HS-5 (cell line): ENCODE data around the gene RTN4RL1.

Experiments used
- DNase-seq: peaks from one replicate; pipeline ENCODE4 v3.0.0-alpha.2; 2012; ENCODE audit warnings: low read depth

RTN4RL1 gene

DNA sequence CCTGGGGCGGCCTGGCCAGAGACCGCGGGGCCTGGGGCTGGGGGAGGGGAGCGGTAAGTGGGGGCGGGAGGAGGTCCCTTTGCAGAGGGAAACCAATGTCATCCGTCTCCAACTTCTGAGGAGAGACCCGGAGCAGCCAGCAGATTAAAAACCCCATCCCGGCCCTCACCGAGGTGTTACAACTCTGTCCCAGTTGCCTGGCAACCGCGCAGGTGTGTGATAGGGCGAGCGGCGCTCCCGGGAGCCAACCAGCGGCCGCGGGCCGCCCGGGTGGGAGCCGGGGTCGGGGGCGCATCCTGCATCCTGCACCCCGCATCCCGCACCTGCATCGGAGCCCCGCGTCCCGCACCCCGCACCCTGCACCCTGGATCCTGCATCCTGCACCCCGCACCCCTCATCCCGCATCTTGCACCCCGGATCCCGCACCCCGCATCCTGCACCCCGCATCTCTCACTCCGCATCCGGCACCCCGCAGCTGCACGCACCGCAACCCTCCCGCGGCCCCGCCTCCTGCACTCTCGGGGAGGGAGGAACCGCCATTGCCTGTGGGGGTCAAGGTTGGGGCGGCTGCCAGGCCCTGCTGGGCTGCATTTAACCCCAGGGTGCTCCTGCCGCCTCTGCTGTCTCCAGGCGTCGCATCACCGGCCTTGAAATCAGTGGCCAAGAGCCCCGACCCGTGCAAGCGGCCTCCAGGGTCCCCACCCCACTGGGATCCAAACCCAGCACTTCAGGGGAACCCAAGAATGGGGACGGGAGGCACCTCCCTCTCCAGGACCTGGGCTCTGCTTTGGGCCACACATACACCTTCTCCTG lies 47.3 kb downstream of the RTN4RL1 start:
- DNase-seq: no peak

DNA sequence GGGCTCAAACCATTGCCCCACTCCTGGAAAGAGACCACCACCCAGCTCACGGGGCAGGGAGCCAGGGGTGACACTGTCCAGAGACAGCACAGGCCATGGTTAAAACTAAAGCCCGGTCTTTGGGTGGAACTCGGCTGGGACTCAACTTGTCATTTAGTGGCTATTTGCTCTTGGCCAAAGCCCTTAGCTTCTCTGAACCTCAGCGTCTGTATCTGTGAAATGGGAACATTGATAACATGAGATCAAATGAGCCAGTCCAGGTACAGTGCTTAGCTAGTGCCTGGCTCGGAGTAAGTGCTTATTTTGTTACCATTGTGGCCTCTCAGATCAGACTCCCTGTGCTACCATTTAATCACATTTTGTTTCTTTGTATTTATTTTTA lies 48.5 kb downstream of the RTN4RL1 start:
- no peak for DNase-seq

DNA sequence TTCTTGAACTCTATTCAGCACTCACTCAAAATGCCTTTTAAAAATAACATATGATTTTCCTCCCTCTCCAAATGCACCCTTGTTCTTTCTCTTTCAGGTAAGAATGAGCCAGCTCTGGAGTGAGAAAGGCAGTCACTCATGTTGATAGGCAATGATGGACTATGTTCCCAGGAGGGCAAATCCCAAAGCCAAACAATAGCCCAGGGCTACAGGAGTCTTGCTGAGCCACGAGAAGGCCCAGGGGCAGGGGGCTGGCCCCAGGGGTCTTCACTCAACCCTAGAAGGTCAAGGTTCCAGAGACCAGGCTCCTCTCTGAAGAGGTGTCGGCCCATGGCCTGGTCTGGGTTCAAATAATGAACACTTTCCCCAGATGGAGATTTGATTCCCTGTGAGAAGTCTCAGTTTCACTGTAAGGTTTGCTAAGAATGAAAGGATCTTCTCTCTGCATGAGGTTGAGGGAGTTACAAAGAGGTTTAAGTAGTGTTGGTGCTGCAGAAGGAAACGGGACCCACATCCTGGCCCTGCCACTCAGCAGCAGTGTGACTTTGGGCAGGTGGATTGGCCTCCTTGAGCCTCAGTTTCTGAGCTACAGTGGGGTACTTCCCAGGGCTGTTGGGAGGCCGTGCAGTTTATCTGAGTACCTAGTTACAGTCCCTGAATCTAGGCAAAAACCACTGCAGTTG lies 49.0 kb downstream of the RTN4RL1 start:
- DNase-seq: no peak

DNA sequence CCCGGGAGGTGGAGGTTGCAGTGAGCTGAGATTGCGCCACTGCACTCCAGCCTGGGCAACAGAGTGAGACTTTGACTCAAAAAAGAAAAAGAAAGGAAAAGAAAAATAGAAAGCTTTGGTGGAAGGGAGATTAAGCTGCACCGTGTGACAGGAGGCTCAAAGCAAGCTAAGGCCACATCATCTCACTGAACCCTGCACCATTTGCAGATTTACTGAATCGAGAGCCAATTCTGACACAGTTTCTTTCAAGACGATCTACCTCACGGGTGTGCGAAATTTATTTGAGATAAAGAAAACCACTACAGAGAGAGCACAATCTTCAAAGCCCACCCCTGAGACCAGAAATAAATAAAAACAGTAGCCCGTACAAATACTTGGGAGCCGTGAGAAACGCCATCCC lies 49.6 kb downstream of the RTN4RL1 start:
- DNase-seq: no peak

DNA sequence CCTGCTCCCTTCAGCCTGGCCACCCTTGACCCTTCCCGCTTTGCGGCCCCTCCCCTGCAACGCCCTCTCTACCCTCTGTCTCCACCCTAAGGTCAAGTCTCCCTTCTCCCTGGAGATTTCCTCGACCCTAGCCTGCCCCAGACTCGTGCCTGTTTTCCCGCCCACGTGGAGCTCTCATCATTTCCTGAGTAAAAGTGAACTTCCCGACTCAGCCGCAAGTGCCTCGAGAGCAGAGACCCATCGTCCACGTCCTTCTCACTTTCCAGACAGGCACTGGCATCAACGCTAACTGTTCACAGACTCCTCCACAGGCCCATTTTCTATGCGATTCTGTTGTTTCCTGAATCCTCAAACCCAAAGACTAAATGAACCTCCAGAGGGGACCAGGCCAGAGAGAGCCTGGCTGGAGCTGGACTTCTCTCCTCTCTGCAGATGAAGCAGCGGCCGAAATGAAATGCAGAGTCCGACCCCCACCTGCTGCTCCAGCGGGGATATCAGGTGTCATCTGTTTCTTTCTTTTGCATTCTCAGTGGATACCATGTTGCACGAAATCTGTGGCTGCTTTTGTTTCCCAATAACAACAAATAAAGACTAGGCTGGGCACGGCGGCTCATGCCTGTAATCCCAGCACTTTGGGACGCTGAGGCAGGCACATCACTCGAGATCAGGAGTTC lies 52.5 kb downstream of the RTN4RL1 start:
- DNase-seq: no peak

DNA sequence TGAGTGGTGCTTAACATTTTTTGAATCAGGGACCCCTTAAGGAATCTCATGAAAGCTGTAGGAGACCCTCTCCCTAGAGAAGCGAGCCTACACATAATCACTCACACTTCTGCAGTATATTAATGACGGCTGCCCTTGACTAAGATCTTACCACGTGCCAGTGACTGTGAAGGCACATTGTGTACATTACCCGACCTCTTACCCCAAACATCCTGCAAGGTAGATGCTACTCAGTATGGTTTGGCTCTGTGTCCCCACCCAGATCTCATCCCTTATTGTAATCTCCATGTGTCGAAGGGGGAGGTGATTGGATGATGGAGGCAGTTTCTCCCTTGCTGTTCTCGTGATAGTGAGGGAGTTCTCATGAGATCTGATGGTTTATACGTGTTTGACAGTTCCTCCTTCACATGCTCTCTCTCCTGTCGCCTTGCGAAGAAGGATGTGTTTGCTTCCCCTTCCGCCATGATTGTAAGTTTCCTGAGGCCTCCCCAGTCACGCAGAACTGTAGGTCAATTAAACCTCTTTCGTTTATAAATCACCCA lies 54.2 kb downstream of the RTN4RL1 start:
- DNase-seq: no peak

DNA sequence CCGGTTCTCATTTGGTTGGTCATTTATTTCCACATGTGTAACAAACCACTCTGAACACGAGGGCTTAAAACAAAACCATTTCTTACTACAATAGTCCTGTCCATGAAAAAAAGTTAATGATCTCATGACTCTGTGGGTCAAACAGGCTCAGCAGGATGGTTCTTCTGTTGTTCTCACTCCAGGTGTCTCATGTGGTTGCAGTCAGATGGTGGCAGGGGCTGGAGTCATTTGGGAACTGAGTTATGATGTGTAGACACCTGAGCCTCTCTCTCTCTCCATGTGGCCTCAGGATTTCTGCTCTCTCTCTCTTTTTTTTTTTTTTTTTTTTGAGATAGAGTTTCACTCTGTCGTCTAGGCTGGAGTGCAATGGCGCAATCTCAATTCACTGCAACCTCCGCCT lies 55.4 kb downstream of the RTN4RL1 start:
- DNase-seq: no peak

DNA sequence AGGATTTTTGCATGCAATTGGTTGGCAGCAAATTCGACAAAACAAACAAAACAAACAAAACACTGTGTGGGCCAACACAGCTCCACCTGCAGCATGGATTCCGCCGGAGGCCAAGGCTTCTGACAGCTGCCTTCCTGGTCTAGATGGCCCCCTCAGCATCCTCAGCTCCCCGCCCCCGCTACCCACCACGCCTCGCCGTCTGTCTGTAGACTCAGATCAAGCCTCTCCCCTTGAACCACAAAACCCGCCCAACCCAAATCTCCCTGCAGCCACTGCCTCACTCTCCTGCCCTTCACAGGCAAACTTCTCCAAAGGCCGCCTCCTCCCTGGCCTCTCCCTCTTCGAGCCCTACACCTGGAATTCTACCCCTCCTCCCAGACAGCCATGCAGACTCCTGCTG lies 57.9 kb downstream of the RTN4RL1 start:
- no peak for DNase-seq

DNA sequence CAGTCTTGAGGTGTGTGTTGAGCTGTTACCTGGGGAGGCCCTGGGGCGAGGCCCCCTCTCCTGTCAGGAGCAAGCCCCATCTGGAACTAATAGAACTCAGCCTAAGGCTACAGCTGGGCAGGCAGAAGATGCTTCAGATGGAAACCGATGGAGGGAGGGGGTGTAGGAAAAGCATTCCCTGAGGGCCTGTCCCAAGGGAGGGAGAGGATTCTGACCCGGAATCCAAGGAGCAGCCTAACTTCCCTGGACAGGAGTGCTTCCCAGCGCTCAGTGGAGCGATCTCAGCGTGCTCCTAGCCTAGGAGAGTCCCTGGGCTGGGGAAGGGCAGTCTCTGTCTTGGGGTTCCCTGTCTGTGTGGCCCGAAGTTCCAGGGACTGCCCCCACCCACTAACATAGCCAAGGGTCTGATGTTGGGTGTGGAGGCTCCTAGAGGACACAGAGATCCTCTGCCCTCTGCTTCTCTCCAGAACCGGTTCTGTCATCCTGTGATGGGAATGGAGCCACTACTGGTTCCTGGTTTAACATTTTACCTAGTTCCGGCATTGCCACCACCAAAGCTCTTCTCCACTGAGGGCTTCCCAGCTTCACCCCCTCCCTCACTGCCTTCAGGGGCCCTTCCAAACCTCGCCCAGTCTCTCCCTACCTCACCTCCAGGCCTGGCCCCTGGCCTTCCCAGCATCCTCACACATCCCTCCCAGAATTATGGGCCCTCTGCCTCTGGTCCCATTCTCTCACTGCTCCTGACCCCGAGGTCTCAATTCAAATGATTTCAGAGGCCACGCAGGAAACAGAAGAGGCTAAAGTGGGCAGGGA lies 58.7 kb downstream of the RTN4RL1 start:
- DNase-seq: no peak

DNA sequence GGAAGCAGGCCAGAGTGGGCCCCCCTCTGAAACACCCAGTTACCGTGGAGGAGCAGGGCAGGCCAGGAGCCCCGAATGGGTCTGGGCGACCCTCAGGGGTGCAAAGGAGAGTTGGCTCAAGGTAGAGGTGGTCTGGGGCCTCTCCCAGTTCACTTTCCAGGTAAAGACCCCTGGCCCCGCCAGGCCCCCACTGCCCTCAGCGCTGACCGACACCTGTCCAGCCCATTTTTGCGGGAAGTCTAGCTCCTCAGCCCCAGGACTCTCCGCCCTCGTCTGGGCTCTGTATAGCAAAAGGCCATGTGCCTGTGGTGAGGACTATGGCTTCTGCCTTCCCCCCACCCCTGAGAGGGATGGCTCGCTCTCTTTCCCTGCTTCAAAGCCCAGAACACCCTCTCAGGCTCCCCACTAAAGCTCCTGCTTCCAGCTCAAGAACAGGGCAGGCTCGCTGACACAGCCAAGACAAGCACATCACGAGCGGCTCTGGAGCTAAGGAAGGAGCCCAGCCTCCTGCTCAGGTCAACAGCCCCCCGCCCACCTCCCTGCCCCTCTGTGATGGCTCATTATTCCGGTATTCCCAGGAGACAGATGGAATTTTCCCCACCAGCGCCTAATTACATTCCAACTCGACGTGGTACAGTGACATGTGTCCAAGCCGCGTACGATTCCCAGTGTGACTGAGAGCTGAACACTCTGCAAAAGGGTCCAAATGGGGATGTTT lies 59.4 kb downstream of the RTN4RL1 start:
- DNase-seq: no peak

DNA sequence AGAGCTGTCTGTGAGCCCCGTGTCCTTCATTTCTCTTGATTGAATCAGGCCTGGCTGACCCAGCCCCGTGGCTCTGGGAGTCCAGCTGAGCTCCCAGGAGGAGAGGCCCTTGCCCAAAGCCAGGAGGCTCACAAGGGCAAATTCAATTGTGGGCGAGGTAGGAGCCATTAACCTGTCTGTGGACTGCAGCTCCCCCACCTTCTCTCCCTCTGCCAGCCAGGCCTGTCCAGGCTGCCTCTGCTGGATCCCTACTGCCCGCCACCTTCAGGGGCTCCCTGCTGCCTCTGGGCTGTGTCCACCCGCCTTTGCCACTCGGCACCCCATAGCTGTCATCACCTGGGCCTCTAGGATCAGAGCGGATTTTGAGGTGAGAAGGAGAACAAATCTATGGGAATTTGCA lies 61.9 kb downstream of the RTN4RL1 start:
- no peak for DNase-seq

DNA sequence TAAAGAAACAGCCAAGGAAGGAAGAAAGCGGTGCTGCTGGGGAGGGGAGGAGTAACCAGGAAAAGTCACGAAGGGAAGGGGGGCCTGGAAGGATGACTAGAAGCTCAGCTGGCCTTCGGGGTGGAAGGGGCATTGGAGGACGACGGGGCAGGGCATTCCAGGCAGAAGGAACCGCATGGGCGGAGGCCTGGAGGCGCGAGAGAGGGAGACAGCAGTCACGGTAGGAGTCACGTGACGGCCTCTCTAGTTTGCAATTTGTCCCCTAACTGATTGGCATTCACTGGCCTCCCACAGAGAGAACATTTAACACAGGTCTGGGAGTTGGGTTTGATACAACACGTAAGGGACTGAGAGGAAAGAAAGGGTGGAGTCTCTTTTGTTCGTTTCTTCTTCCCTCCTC lies 63.9 kb downstream of the RTN4RL1 start:
- no peak for DNase-seq

DNA sequence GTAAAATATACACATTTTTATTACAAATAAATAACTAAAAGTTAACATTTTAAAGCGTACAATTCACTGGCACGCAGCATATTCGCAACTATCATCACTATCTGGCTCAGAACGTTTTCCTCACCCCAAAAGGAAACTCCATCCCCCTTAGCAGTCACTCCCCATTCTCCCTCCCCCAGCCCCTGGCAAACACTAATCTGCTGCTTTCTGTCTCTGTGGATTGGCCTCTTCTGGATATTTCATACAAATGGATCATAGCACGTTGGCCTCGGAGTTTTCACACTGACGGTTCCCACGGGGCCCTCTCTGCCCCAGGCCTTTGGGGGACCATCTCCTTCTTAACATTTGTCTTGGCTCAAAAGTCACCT lies 64.6 kb downstream of the RTN4RL1 start:
- DNase-seq: no peak

DNA sequence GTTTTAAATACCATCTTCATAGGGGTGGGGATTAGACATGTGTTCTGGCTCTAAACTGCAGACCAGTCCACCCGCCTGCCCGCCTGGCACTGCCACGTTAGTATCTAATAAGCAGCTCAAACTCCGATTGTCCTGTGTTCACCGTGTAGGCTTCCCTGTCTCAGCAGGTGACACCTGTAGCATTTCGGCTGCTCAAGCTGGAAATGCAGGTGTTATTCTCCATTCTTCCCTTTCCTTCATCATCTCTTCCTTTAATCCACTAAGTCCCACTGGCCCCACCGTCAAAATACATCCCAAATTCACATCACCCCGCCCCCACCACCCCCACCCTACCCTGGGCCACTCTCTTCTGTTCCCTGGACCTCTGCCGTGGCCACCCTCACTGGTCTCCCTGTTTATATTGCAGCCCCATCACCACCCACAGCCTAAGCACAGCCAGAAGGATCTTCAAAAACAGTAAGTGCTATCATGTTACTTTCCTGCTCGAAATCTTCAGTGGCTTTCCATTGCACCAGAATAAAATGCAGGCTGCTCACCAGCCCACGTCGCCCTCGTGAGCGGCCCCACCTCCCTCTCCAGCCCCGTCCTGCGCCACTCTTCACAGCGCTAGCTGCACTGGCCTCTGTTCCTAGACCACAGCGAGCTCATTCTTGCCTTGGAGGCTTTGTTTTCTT lies 65.1 kb downstream of the RTN4RL1 start:
- DNase-seq: no peak

DNA sequence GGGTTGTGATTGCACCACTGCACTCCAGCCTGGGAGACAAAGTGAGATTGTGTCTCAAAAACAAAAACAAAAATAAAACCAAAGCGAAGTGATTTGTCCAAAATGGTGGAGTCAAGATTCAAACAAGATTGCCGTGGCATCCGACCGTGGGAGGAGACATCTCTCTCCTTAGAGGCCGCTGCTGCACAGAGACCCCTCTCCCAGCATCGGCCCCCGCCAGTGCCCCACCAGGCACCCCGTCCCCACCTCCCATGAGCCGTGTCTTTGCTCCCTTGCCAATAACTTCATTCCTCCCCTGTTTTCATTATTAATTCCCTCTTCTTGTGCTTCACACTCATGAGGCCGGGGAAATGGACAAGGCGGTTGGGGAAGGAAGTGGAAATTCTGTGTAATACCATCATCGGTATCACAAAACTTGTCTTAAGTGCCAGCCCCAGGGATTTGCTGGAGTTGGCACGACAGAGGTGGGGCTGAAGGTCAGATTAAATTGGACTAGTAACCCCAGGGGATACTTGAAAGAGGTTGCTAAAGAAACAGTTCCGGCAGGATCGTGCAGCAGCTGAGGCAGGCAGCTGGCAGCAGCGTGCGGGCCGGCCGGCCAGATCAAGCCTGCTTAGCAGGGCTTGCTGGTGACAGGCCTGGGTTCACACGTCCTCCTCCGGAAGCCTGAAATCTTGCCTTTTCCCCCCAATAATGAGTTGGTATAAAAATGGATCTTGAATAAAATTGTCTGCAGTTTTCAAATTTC lies 66.8 kb downstream of the RTN4RL1 start:
- DNase-seq: no peak

DNA sequence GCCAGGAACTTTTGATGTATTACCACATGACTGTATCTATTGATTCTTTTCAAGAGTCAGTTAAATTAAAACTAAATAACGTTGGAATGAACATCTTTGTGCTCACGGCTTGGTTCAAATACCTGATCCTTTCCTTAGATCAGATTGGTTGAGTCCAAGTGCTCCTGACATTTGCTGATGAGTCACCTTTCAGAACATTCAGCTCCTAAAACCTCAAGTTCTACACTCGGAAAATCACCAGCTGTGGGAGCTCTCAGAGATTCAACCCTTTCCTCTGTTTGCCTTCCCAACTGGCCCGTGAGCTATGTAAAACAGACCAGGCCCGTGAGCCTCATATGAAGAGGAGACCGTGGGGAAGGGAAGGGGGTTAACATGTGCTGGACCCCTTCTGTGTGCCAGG lies 68.1 kb downstream of the RTN4RL1 start:
- DNase-seq: no peak

DNA sequence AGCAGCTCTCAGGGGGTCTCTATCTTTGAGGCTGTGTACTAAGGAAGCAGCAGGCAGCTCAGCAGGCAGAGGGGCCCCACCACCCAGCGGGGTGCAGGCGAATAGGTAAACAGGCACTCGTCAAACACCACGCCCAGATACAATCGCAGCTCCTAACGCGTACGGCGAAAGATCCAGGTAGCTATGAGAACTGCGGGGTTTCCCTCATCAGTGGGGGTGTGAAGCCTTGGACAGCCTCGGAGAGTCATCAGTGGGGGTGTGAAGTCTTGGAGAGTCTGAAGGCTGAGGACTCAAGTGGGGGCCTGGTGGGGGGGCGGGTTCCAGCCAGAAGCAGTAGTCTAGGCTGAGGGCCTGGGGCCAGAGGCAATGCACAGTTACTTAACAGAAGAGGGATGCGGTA lies 69.0 kb downstream of the RTN4RL1 start:
- DNase-seq: no peak

DNA sequence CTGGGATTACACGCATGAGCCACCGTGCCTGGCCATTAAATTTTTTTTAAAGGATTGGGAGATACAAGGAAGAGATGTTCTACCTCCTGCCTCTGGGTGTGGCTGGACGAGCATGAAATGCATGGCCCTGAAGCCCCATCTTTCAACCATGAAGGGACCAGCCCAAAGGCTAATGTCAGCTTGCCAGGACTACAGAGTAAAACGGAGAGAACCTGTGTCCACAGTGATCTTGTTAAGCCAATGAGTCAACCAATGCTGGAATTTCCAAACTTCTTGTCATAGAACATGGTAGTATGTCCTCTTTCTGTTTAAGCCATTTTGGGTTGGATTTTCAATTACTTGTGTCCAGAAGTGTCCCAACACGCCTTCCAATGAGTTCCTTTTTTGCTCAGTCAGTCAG lies 71.3 kb downstream of the RTN4RL1 start:
- DNase-seq: no peak

DNA sequence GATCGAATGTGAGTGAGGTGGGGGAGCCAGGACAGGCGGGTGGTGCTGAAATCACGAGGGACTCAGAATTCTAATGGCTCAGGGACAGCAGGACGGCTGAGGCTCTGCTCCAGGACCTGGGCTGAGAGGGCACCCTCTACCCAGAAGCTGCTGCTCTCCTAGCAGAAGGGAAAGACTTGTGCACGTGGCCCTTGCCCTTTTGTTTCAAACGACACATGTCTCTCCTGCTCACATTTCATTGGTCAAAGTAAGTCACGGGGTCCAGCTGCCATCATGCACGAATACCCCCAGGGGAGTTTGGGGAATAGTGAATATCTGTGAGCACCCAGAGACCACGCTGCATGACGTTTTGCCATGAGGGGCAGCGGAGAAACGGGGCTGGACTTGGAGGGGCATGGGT lies 73.2 kb downstream of the RTN4RL1 start:
- no peak for DNase-seq

DNA sequence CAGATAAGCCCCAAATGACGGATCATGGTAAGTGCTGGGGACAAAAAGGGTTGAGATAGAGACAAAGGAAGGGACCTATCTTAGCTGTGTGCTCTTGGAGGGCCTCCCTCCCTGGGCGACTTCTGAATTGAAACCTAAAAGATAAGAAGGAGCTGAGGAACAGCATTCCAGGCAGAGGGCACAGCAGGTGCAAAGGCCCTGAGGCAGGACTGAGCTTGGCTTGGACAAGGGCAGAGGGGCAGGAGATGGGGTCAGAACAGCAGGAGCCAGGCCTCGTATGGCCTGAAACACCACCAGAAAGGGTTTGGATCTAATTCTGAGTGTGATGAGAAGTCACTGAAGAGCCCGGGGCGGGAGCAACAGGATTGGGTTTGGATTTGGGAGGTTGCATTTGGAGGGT lies 75.4 kb downstream of the RTN4RL1 start:
- DNase-seq: no peak
